ENCODE measurements around the gene IGFL4. TPM values are rescaled to one million over a fixed set of nuclear protein-coding genes. Genes with fewer than 3 reads are reported as not detected.

Gene IGFL4
- total and polyA plus RNA-seq, 2 of the 4 experiments (the other 2 are of a cell fraction) = not detected

- Histone ChIP-seq H2AFZ (replicated peaks; ENCODE audit: low read length, poor library complexity) (peak overlapping the region; percentile 92), H3K27ac (ENCODE audit: insufficient read depth, low read length) (no peak overlapping the region), H3K9me1 (ENCODE audit: insufficient read depth, low read length) (peaks cover 3% of the 10 kb centered on the region; the same call in 1 of the 2 replicates), H2AK9ac (replicated peaks; ENCODE audit: low read depth, low read length, poor library complexity) (no peak overlapping the region), H3K79me1 (ENCODE audit: low read depth in 1 of 2, low read length in 2 of 2) (no peaks in the 10 kb centered on the region), H3K36me3 (ENCODE audit: control insufficient read depth, insufficient read depth, low read length) (no peaks in the 10 kb centered on the region), H4K20me1 (ENCODE audit: insufficient read depth, low read length) (peaks cover 7% of the 10 kb centered on the region; the same call in 1 of the 2 replicates), H3K27me3 (ENCODE audit: control insufficient read depth, insufficient read depth, low read length) (peaks cover 49% of the 10 kb centered on the region), H3K4me2 (ENCODE audit: low read depth, low read length) (peak overlapping the region; percentile 74), H2BK15ac (ENCODE audit: low read depth, low read length) (no peak overlapping the region), H3K18ac (ENCODE audit: low read depth, low read length) (no peak overlapping the region), H3K56ac (ENCODE audit: extremely low read depth, insufficient read depth, low read length) (no peak overlapping the region), H3K4me3 (ENCODE audit: insufficient read depth, low read depth, low read length) (peak overlapping the region; percentile 27), H2BK5ac (ENCODE audit: low read depth, low read length, poor library complexity, severe bottlenecking) (no peak overlapping the region), H3K9me3 (ENCODE audit: control insufficient read depth, insufficient read depth, low read length) (peaks cover 4% of the 10 kb centered on the region), H3K14ac (replicated peaks; ENCODE audit: low read depth, low read length) (no peak overlapping the region), H4K5ac (ENCODE audit: low read depth, low read length) (no peak overlapping the region), H4K8ac (ENCODE audit: low read depth in 2 of 2, low read length in 2 of 2) (no peak overlapping the region), H3K9ac (ENCODE audit: low read depth, low read length) (no peak overlapping the region), H3K23ac (ENCODE audit: low read depth, low read length) (peak overlapping the region; percentile 74; the same call in 1 of the 2 replicates), H2BK120ac (ENCODE audit: low read depth, low read length) (no peak overlapping the region), H2BK20ac (ENCODE audit: low read depth, low read length) (no peak overlapping the region), H2AK5ac (ENCODE audit: low read depth, low read length) (no peak overlapping the region), H3K4ac (ENCODE audit: low read depth, low read length) (no peak overlapping the region), H3K4me1 (ENCODE audit: control insufficient read depth, insufficient read depth, low read length) (no peaks in the 10 kb centered on the region), H4K91ac (ENCODE audit: insufficient read depth, low read depth, low read length) (no peak overlapping the region)
- 2% methylated on average over 27 of the region's 50 CpGs; no CpG with 5 or more reads in 1 of the 2 experiments for WGBS, 2 experiments (ENCODE audit: extremely low coverage in 2 of 2, insufficient read length in 1 of 2)
- ChIA-PET POLR2A (ENCODE audit: unreplicated experiment) (interaction anchor here (0.5 kb wide), 1 partner anchor 255 kb away, joined by 5 read pairs; no protein-coding TSS in a partner anchor), CTCF (interaction anchor here (0.6 to 2.0 kb wide), 12 partner anchors 9 to 153 kb away, joined by 3 to 26 read pairs (median 5); partner anchors contain the start of genes IGFL1 and PGLYRP1)
- in situ Hi-C loops (cut with MboI; ENCODE audit: low sequenced_read_pairs) = loop anchor here (10.0 kb wide), 1 partner anchor 52 kb away; the partner anchor contains the start of gene PGLYRP1
- dilution Hi-C loops (cut with HindIII; ENCODE audit: low sequenced_read_pairs, unreplicated experiment) = no loop called here
- ATAC-seq (ENCODE audit: low read depth) = peak; percentile 91
- intact Hi-C loops (cut with micrococcal nuclease) = loop anchor here (1.0 kb wide), 3 partner anchors 48 to 188 kb away; no protein-coding TSS in a partner anchor
- BruUV-seq (replicated peaks) = no TSS peak
- peak; percentile 79 for DNase-seq
- TF ChIP-seq FOS (IDR thresholded peaks at IDR 0.05; ENCODE audit: low read depth, low read length) (no peak), BHLHE40 (IDR thresholded peaks at IDR 0.05; ENCODE audit: low read depth, low read length) (no peak), ELK1 (IDR thresholded peaks at IDR 0.05; ENCODE audit: borderline replicate concordance, low read depth, low read length) (no peak), CHD1 (IDR thresholded peaks at IDR 0.05; ENCODE audit: low read depth, low read length) (no peak), CEBPB (IDR thresholded peaks at IDR 0.05; ENCODE audit: low read depth, low read length) (no peak), MAFK (IDR thresholded peaks at IDR 0.05; ENCODE audit: low read depth, low read length) (no peak), USF2 (IDR thresholded peaks at IDR 0.05; ENCODE audit: low read depth, low read length) (no peak; the same call in 1 of the 2 replicates), RFX5 (IDR thresholded peaks at IDR 0.05; ENCODE audit: low read depth, low read length) (no peak), NFE2L2 (IDR thresholded peaks at IDR 0.05; ENCODE audit: low read depth, low read length) (no peak), RAD21 (IDR thresholded peaks at IDR 0.05; ENCODE audit: low read length) (peak; percentile 96), RCOR1 (IDR thresholded peaks at IDR 0.05; ENCODE audit: insufficient replicate concordance, low read length) (no peak), POLR2A (IDR thresholded peaks at IDR 0.05; ENCODE audit: low read depth, low read length) (no peak), CTCF (conservative IDR thresholded peaks at IDR 0.05; ENCODE audit: low read depth, low read length) (peak; percentile 100; the same call in 1 of the 2 replicates), MAZ (IDR thresholded peaks at IDR 0.05; ENCODE audit: borderline replicate concordance, low read depth, low read length) (no peak)
Measured at GRCh38 chr19:46076951-46077814, 36.4 kb upstream of the IGFL4 start.
